ENCODE measurements around the gene MED12L.
A peak's percentile ranks its signal among the peaks of the same experiment; 100 is the strongest.
"Not testable (repeated sequence)": the region's sequence is repeated elsewhere in the genome, so short reads cannot be mapped to it uniquely, and the experiment has no call there.

The MED12L gene

GRCh38 chr3:151076626-151077025 is 8.8 kb upstream of the MED12L start:
- no peak overlapping the region for H3K4me3 Mint-ChIP-seq
- H3K4me1 Mint-ChIP-seq (ENCODE audit: low read depth): no peaks in the 10 kb centered on the region
- no peak overlapping the region for H3K27ac Mint-ChIP-seq

GRCh38 chr3:151081082-151081481 is 4.4 kb upstream of the MED12L start:
- not testable (repeated sequence) for H3K36me3 Mint-ChIP-seq; H3K4me1 Mint-ChIP-seq (ENCODE audit: low read depth); H3K4me3 Mint-ChIP-seq; H3K27ac Mint-ChIP-seq; H3K9me3 Mint-ChIP-seq (ENCODE audit: low read depth)
- H3K27me3 Mint-ChIP-seq: peaks cover 19% of the 10 kb centered on the region

More at GRCh38 chr3:151076626-151077025, 8.8 kb upstream of the MED12L start:
- Mint-ChIP-seq H3K9me3 (ENCODE audit: low read depth) (no peaks in the 10 kb centered on the region), H3K36me3 (no peaks in the 10 kb centered on the region), H3K27me3 (no peaks in the 10 kb centered on the region)

- Mint-ChIP-seq H3K27me3 (peaks cover 21% of the 10 kb centered on the region), H3K36me3 (no peaks in the 10 kb centered on the region), H3K4me3 (no peak overlapping the region), H3K4me1 (ENCODE audit: low read depth) (peaks cover 11% of the 10 kb centered on the region), H3K27ac (no peak overlapping the region), H3K9me3 (ENCODE audit: low read depth) (no peaks in the 10 kb centered on the region)
These were observed 2.3 kb upstream of the MED12L start for GRCh38 chr3:151082880-151083838.

- no peaks in the 10 kb centered on the region for H3K9me3 Mint-ChIP-seq (ENCODE audit: low read depth)
- no peak overlapping the region for H3K27ac Mint-ChIP-seq
- H3K4me3 Mint-ChIP-seq: peak overlapping the region; percentile 85
- H3K36me3 Mint-ChIP-seq: no peaks in the 10 kb centered on the region
- H3K4me1 Mint-ChIP-seq (ENCODE audit: low read depth): peaks cover 11% of the 10 kb centered on the region
- peaks cover 21% of the 10 kb centered on the region for H3K27me3 Mint-ChIP-seq
These were observed 604 bp upstream of the MED12L start for GRCh38 chr3:151084893-151085226.

- Mint-ChIP-seq H3K4me1 (ENCODE audit: low read depth) (peaks cover 11% of the 10 kb centered on the region), H3K27me3 (peaks cover 21% of the 10 kb centered on the region), H3K36me3 (no peaks in the 10 kb centered on the region), H3K9me3 (ENCODE audit: low read depth) (no peaks in the 10 kb centered on the region), H3K27ac (no peak overlapping the region), H3K4me3 (peak overlapping the region; percentile 91)
These were observed 522 bp downstream of the MED12L start for GRCh38 chr3:151085889-151086483.

GRCh38 chr3:151086484-151087456 is 1.3 kb downstream of the MED12L start:
- Mint-ChIP-seq H3K27ac (no peak overlapping the region), H3K36me3 (no peaks in the 10 kb centered on the region), H3K9me3 (ENCODE audit: low read depth) (no peaks in the 10 kb centered on the region), H3K4me3 (peak overlapping the region; percentile 91), H3K4me1 (ENCODE audit: low read depth) (peaks cover 11% of the 10 kb centered on the region), H3K27me3 (peaks cover 21% of the 10 kb centered on the region)

GRCh38 chr3:151087648-151088047 is 2.2 kb downstream of the MED12L start:
- H3K36me3 Mint-ChIP-seq: no peaks in the 10 kb centered on the region
- H3K27ac Mint-ChIP-seq: no peak overlapping the region
- no peaks in the 10 kb centered on the region for H3K9me3 Mint-ChIP-seq (ENCODE audit: low read depth)
- H3K4me1 Mint-ChIP-seq (ENCODE audit: low read depth): peaks cover 11% of the 10 kb centered on the region
- H3K4me3 Mint-ChIP-seq: peak overlapping the region; percentile 84
- H3K27me3 Mint-ChIP-seq: peaks cover 20% of the 10 kb centered on the region

GRCh38 chr3:151091685-151092345 is 6.4 kb downstream of the MED12L start:
- peaks cover 6% of the 10 kb centered on the region for H3K27me3 Mint-ChIP-seq
- no peak overlapping the region for H3K4me3 Mint-ChIP-seq
- no peaks in the 10 kb centered on the region for H3K36me3 Mint-ChIP-seq
- H3K4me1 Mint-ChIP-seq (ENCODE audit: low read depth): peaks cover 1% of the 10 kb centered on the region
- H3K9me3 Mint-ChIP-seq (ENCODE audit: low read depth): no peaks in the 10 kb centered on the region
- no peak overlapping the region for H3K27ac Mint-ChIP-seq

GRCh38 chr3:151093148-151093547 is 7.7 kb downstream of the MED12L start:
- H3K4me3 Mint-ChIP-seq: no peak overlapping the region
- peaks cover 7% of the 10 kb centered on the region for H3K27me3 Mint-ChIP-seq
- H3K36me3 Mint-ChIP-seq: no peaks in the 10 kb centered on the region
- no peaks in the 10 kb centered on the region for H3K4me1 Mint-ChIP-seq (ENCODE audit: low read depth)
- H3K27ac Mint-ChIP-seq: no peak overlapping the region
- no peaks in the 10 kb centered on the region for H3K9me3 Mint-ChIP-seq (ENCODE audit: low read depth)

- no peak overlapping the region for H3K4me3 Mint-ChIP-seq
- H3K27me3 Mint-ChIP-seq: peaks cover 9% of the 10 kb centered on the region
These were observed 8.4 kb downstream of the MED12L start for GRCh38 chr3:151093905-151094304.

GRCh38 chr3:151096716-151097115 is 11.3 kb downstream of the MED12L start:
- no peaks in the 10 kb centered on the region for H3K36me3 Mint-ChIP-seq
- no peaks in the 10 kb centered on the region for H3K4me1 Mint-ChIP-seq (ENCODE audit: low read depth)
- H3K9me3 Mint-ChIP-seq (ENCODE audit: low read depth): no peaks in the 10 kb centered on the region
- no peak overlapping the region for H3K27ac Mint-ChIP-seq
- no peak overlapping the region for H3K4me3 Mint-ChIP-seq
- peaks cover 11% of the 10 kb centered on the region for H3K27me3 Mint-ChIP-seq

More at GRCh38 chr3:151093905-151094304, 8.4 kb downstream of the MED12L start:
- Mint-ChIP-seq H3K4me1 (ENCODE audit: low read depth) (no peaks in the 10 kb centered on the region), H3K27ac (no peak overlapping the region), H3K36me3 (no peaks in the 10 kb centered on the region), H3K9me3 (ENCODE audit: low read depth) (no peaks in the 10 kb centered on the region)

- H3K27me3 Mint-ChIP-seq: peaks cover 10% of the 10 kb centered on the region
- no peaks in the 10 kb centered on the region for H3K36me3 Mint-ChIP-seq
- H3K4me1 Mint-ChIP-seq (ENCODE audit: low read depth): no peaks in the 10 kb centered on the region
- H3K9me3 Mint-ChIP-seq (ENCODE audit: low read depth): no peaks in the 10 kb centered on the region
- no peak overlapping the region for H3K4me3 Mint-ChIP-seq
- no peak overlapping the region for H3K27ac Mint-ChIP-seq
These were observed 14.6 kb downstream of the MED12L start for GRCh38 chr3:151100076-151100475.

- H3K9me3 Mint-ChIP-seq (ENCODE audit: low read depth): no peaks in the 10 kb centered on the region
- H3K36me3 Mint-ChIP-seq: no peaks in the 10 kb centered on the region
- peaks cover 5% of the 10 kb centered on the region for H3K27me3 Mint-ChIP-seq
- H3K27ac Mint-ChIP-seq: no peak overlapping the region
- H3K4me3 Mint-ChIP-seq: no peak overlapping the region
- no peaks in the 10 kb centered on the region for H3K4me1 Mint-ChIP-seq (ENCODE audit: low read depth)
These were observed 16.0 kb downstream of the MED12L start for GRCh38 chr3:151101270-151101969.

- H3K4me3 Mint-ChIP-seq: no peak overlapping the region
- no peaks in the 10 kb centered on the region for H3K4me1 Mint-ChIP-seq (ENCODE audit: low read depth)
- H3K27me3 Mint-ChIP-seq: peaks cover 5% of the 10 kb centered on the region
- H3K27ac Mint-ChIP-seq: no peak overlapping the region
- no peaks in the 10 kb centered on the region for H3K9me3 Mint-ChIP-seq (ENCODE audit: low read depth)
- no peaks in the 10 kb centered on the region for H3K36me3 Mint-ChIP-seq
These were observed 20.8 kb downstream of the MED12L start for GRCh38 chr3:151106311-151106710.
